ENCODE results near the gene TANC1. TPM values are rescaled to one million over a fixed set of nuclear protein-coding genes. Genes with fewer than 3 reads are reported as not detected.
A peak's percentile ranks its signal among the peaks of the same experiment; 100 is the strongest.

Gene TANC1
- total and polyA plus RNA-seq, 12 donors = 17.8 to 90.5 (median 70.0) TPM

DNA sequence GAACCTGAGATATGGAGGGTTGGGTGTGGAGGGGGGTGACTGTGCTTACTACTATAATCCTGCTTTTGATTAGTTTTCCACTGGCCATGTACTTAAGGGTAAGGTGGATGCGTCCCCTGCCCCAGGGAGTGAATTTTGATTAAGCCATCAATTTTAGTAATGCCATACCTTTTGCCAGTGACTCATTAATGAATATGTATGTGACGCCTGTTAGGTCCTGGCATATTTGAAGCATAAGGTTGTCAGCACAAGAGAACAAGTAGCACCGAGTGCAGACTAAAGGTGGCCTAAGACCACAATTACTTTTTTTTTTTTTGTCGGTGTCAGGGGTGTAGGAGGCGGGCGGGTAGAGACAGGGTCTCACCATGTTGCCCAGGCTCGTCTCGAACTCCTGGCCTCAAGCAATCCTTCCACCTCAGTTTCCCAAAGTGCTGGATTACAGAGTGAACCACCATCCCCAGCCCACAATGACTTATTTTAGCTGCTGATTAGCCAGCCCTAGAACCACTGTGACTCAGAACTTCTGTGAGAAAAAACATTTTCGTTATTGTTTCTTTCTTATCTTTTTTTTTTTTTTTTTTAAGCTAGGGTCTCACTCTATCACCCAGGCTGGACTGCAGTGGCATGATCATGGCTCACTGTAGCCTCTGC is 7.0 kb downstream of the TANC1 start:
- 83 to 85% methylated on average over 9 of the region's 9 CpGs for WGBS, 2 donors
- ATAC-seq (peak in 1 of 8 donors; percentile 17), DNase-seq (no peak)
- intact Hi-C loops (cut with DNase I) = loop anchor here in 3 of 10 donors (10.0 kb wide), 3 partner anchors 59 to 139 kb away; no protein-coding TSS in a partner anchor
- Histone ChIP-seq H3K9me3 (no peaks in the 10 kb centered on the region), H3K27me3 (peaks cover 0 to 8% (median 0%) of the 10 kb centered on the region in 7 donors), H3K4me3 (no peak overlapping the region), H3K27ac (no peak overlapping the region), H3K4me1 (peaks cover 7 to 84% (median 56%) of the 10 kb centered on the region in 9 donors), H3K36me3 (no peaks in the 10 kb centered on the region)
- TF ChIP-seq, protein P1, sequence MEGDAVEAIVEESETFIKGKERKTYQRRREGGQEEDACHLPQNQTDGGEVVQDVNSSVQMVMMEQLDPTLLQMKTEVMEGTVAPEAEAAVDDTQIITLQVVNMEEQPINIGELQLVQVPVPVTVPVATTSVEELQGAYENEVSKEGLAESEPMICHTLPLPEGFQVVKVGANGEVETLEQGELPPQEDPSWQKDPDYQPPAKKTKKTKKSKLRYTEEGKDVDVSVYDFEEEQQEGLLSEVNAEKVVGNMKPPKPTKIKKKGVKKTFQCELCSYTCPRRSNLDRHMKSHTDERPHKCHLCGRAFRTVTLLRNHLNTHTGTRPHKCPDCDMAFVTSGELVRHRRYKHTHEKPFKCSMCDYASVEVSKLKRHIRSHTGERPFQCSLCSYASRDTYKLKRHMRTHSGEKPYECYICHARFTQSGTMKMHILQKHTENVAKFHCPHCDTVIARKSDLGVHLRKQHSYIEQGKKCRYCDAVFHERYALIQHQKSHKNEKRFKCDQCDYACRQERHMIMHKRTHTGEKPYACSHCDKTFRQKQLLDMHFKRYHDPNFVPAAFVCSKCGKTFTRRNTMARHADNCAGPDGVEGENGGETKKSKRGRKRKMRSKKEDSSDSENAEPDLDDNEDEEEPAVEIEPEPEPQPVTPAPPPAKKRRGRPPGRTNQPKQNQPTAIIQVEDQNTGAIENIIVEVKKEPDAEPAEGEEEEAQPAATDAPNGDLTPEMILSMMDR (IDR thresholded peaks at IDR 0.05) = no peak

DNA sequence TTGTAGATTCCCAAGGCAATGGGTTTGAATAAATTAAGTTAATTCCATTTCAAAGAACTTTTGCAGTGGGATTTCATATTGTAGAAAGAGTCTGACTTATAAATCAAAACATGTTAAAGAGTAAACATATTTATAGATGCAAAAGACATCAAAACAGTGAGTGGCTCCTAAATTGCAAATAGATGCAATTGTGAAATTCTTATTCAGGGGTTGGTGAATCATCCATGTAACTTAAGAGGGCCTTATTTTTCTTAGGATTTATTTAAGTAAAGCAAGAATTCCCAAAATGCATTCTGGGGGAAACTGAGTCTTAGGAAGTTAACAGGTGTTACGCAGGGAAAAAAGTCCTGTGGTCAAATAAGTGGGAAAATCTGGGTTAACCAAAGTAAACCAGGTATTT is 11.3 kb downstream of the TANC1 start:
- no peaks in the 10 kb centered on the region for H3K27me3 ChIP-seq
- no peak for DNase-seq
- intact Hi-C loops (cut with DNase I) = loop anchor here in 3 of 10 donors (10.0 kb wide), 3 partner anchors 55 to 135 kb away; no protein-coding TSS in a partner anchor
- 97 to 99% methylated on average over 1 of the region's 1 CpG for WGBS, 2 donors
- TF ChIP-seq, protein P1 (IDR thresholded peaks at IDR 0.05) = no peak
- no peak overlapping the region for H3K27ac ChIP-seq
- peaks cover 0 to 83% (median 49%) of the 10 kb centered on the region in 9 donors for H3K4me1 ChIP-seq
- no peaks in the 10 kb centered on the region for H3K36me3 ChIP-seq
- H3K9me3 ChIP-seq = no peaks in the 10 kb centered on the region
- ATAC-seq = no peak
- H3K4me3 ChIP-seq = no peak overlapping the region

DNA sequence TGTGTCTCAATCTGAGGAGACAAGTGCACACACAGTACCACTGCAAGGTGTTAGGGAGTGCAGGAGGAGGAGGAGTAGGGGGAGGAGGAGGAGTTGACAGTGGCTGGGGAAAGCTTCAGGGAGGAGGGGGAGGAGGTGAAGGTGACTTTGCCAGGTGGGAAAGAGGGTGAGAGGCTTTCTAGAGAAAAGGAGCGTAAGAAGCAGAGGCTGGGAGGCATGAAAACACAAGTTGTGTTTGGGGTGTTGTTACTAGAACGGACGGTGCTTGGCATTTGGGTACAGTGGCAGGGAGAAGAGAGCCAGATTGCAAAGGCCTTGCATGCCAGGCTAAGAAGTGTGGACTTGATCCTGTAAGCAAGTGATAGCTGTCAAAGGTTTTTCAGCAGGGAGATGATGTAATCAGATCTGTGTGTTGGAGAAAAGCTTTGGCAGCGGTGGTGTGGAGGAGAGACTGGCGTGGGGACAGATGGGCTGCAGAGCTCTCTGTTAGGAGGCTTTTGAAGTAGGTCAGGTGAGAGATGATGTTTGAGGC is 16.2 kb downstream of the TANC1 start:
- TF ChIP-seq, protein P1 (IDR thresholded peaks at IDR 0.05) = no peak
- Histone ChIP-seq H3K27ac (peak overlapping the region in 6 of 10 donors; percentile 11 to 61 (median 37)), H3K4me3 (no peak overlapping the region), H3K27me3 (no peaks in the 10 kb centered on the region), H3K4me1 (peaks cover 3 to 98% (median 75%) of the 10 kb centered on the region in 9 donors), H3K9me3 (no peaks in the 10 kb centered on the region), H3K36me3 (no peaks in the 10 kb centered on the region)
- DNase-seq = peak; percentile 51 to 54
- 23 to 44% methylated on average over 5 of the region's 5 CpGs for WGBS, 2 donors
- ATAC-seq = peak; percentile 67 to 94 (median 82)
- intact Hi-C loops (cut with DNase I) = no loop called here

DNA sequence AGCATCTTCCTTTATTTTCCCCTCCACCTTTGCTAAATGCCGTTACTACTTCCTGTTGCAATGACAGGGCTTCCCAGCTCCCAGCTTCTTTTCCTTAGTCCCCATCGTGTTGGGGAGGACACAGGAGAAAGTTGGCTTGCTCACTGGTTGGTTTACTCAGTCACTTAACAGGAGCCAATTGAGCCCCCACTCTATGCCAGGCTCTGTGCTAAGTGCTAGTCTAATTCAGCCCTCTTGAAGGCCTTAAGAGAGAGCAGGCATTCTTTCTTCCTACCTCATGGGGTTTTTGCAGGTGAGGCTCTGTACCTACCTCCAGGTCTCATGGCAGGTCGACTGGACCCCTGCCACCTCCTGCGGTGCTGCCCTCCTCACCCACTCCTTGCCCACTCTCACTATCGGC is 20.1 kb downstream of the TANC1 start:
- Histone ChIP-seq H3K9me3 (no peaks in the 10 kb centered on the region), H3K36me3 (no peaks in the 10 kb centered on the region), H3K27ac (no peak overlapping the region), H3K4me1 (peaks cover 3 to 86% (median 73%) of the 10 kb centered on the region in 9 donors), H3K4me3 (no peak overlapping the region), H3K27me3 (no peaks in the 10 kb centered on the region)
- TF ChIP-seq, protein P1 (IDR thresholded peaks at IDR 0.05) = no peak
- peak in 1 of 8 donors; percentile 16 for ATAC-seq
- intact Hi-C loops (cut with DNase I) = no loop called here
- 50 to 56% methylated on average over 5 of the region's 5 CpGs for WGBS, 2 donors
- DNase-seq = no peak
